SK-N-SH (cell line): ENCODE results near the gene ALG11.

Source experiments
- CHD2 ChIP-seq: fragments of 150-350 bp; IDR thresholded peaks from 2 replicates; pipeline ENCODE4 v1.6.1; 2018; ENCODE audit warnings: low read length; ENCODE audit not compliant: partially characterized antibody
- FOXM1 ChIP-seq: IDR thresholded peaks from 2 replicates; pipeline ENCODE4 v1.4.0; 2012; ENCODE audit warnings: low read depth, mild to moderate bottlenecking
- GABPA ChIP-seq: IDR thresholded peaks from 2 replicates; pipeline ENCODE4 v1.4.0; 2012; ENCODE audit warnings: low read depth, mild to moderate bottlenecking
- POLR2AphosphoS5 ChIP-seq: IDR thresholded peaks from 2 replicates; pipeline ENCODE4 v1.6.1; 2012; ENCODE audit warnings: low read depth, low read length
- RAD21 ChIP-seq: IDR thresholded peaks from 2 replicates; pipeline ENCODE4 v1.6.1; 2012; ENCODE audit warnings: mild to moderate bottlenecking, low read length
- RCOR1 ChIP-seq: fragments of 150-350 bp; IDR thresholded peaks from 2 replicates; pipeline ENCODE4 v1.6.1; 2017; ENCODE audit warnings: antibody characterized with exemption, low read length
- SMC3 ChIP-seq: IDR thresholded peaks from 2 replicates; pipeline ENCODE4 v1.6.1; 2012; ENCODE audit warnings: low read depth, low read length, improper control_type of control experiment
- TAF1 ChIP-seq: IDR thresholded peaks from 2 replicates; pipeline ENCODE4 v1.6.1; 2012; ENCODE audit warnings: low read depth, mild to moderate bottlenecking, low read length, moderate library complexity, borderline replicate concordance
- TEAD4 ChIP-seq: IDR thresholded peaks from 2 replicates; pipeline ENCODE4 v1.4.0; 2012; ENCODE audit warnings: mild to moderate bottlenecking, borderline replicate concordance; ENCODE audit not compliant: insufficient read depth
- YY1 ChIP-seq: IDR thresholded peaks from 2 replicates; pipeline ENCODE4 v1.4.0; 2012; ENCODE audit warnings: low read depth, mild to moderate bottlenecking
- TF ChIP-seq, protein P1 (sequence below): fragments of 200-600 bp; sonication (generic); IDR thresholded peaks from 2 replicates; pipeline ENCODE4 v1.6.1; 2017; ENCODE audit warnings: antibody characterized with exemption, mild to moderate bottlenecking, moderate library complexity
- TF ChIP-seq, protein P2 (sequence below): IDR thresholded peaks from 2 replicates; pipeline ENCODE4 v1.6.1; 2012; ENCODE audit warnings: mild to moderate bottlenecking, low read depth, low read length, moderate library complexity
- TF ChIP-seq, protein P3 (sequence below): IDR thresholded peaks from 2 replicates; pipeline ENCODE4 v1.4.0; 2012; ENCODE audit warnings: low read depth, borderline replicate concordance
- TF ChIP-seq, protein P4 (sequence below): fragments of 150-350 bp; IDR thresholded peaks from 2 replicates; pipeline ENCODE4 v1.6.1; 2017; ENCODE audit warnings: antibody characterized with exemption, low read length, low read depth, borderline replicate concordance

DNA sequence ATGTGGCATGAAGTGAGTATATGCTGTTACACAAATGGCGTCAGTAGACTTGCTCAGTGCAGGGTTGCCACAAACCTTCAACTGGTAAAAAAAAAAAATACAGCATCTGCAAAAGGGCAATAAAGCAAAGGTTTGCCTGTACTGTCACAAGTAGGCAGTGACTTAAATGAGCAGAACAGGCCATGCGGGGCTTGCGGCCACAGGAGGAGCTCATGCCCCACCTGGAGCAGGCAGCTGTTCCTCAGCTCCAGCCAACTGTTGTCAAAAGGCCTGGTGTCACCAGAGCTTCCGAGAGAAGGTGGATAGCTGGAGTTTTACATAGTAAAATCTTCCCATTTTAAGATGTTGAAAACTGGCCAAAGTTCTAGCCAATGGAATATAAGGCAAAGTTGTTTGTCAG is 8.7 kb upstream of the ALG11 start:
- no peak for TF ChIP-seq GABPA
- no peak for TF ChIP-seq RAD21
- no peak for TF ChIP-seq POLR2AphosphoS5
- TF ChIP-seq, protein P1, sequence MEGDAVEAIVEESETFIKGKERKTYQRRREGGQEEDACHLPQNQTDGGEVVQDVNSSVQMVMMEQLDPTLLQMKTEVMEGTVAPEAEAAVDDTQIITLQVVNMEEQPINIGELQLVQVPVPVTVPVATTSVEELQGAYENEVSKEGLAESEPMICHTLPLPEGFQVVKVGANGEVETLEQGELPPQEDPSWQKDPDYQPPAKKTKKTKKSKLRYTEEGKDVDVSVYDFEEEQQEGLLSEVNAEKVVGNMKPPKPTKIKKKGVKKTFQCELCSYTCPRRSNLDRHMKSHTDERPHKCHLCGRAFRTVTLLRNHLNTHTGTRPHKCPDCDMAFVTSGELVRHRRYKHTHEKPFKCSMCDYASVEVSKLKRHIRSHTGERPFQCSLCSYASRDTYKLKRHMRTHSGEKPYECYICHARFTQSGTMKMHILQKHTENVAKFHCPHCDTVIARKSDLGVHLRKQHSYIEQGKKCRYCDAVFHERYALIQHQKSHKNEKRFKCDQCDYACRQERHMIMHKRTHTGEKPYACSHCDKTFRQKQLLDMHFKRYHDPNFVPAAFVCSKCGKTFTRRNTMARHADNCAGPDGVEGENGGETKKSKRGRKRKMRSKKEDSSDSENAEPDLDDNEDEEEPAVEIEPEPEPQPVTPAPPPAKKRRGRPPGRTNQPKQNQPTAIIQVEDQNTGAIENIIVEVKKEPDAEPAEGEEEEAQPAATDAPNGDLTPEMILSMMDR: no peak
- TF ChIP-seq CHD2: no peak
- no peak for TF ChIP-seq SMC3
- no peak for TF ChIP-seq TEAD4
- TF ChIP-seq YY1: no peak
- TF ChIP-seq, protein P2, sequence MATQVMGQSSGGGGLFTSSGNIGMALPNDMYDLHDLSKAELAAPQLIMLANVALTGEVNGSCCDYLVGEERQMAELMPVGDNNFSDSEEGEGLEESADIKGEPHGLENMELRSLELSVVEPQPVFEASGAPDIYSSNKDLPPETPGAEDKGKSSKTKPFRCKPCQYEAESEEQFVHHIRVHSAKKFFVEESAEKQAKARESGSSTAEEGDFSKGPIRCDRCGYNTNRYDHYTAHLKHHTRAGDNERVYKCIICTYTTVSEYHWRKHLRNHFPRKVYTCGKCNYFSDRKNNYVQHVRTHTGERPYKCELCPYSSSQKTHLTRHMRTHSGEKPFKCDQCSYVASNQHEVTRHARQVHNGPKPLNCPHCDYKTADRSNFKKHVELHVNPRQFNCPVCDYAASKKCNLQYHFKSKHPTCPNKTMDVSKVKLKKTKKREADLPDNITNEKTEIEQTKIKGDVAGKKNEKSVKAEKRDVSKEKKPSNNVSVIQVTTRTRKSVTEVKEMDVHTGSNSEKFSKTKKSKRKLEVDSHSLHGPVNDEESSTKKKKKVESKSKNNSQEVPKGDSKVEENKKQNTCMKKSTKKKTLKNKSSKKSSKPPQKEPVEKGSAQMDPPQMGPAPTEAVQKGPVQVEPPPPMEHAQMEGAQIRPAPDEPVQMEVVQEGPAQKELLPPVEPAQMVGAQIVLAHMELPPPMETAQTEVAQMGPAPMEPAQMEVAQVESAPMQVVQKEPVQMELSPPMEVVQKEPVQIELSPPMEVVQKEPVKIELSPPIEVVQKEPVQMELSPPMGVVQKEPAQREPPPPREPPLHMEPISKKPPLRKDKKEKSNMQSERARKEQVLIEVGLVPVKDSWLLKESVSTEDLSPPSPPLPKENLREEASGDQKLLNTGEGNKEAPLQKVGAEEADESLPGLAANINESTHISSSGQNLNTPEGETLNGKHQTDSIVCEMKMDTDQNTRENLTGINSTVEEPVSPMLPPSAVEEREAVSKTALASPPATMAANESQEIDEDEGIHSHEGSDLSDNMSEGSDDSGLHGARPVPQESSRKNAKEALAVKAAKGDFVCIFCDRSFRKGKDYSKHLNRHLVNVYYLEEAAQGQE: no peak
- no peak for TF ChIP-seq FOXM1
- TF ChIP-seq, protein P3, sequence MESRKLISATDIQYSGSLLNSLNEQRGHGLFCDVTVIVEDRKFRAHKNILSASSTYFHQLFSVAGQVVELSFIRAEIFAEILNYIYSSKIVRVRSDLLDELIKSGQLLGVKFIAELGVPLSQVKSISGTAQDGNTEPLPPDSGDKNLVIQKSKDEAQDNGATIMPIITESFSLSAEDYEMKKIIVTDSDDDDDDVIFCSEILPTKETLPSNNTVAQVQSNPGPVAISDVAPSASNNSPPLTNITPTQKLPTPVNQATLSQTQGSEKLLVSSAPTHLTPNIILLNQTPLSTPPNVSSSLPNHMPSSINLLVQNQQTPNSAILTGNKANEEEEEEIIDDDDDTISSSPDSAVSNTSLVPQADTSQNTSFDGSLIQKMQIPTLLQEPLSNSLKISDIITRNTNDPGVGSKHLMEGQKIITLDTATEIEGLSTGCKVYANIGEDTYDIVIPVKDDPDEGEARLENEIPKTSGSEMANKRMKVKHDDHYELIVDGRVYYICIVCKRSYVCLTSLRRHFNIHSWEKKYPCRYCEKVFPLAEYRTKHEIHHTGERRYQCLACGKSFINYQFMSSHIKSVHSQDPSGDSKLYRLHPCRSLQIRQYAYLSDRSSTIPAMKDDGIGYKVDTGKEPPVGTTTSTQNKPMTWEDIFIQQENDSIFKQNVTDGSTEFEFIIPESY: no peak
- no peak for TF ChIP-seq RCOR1
- TF ChIP-seq, protein P4, sequence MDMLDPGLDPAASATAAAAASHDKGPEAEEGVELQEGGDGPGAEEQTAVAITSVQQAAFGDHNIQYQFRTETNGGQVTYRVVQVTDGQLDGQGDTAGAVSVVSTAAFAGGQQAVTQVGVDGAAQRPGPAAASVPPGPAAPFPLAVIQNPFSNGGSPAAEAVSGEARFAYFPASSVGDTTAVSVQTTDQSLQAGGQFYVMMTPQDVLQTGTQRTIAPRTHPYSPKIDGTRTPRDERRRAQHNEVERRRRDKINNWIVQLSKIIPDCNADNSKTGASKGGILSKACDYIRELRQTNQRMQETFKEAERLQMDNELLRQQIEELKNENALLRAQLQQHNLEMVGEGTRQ: no peak
- no peak for TF ChIP-seq TAF1
